ENCODE results near the gene CLDN14.

Gene CLDN14

DNA sequence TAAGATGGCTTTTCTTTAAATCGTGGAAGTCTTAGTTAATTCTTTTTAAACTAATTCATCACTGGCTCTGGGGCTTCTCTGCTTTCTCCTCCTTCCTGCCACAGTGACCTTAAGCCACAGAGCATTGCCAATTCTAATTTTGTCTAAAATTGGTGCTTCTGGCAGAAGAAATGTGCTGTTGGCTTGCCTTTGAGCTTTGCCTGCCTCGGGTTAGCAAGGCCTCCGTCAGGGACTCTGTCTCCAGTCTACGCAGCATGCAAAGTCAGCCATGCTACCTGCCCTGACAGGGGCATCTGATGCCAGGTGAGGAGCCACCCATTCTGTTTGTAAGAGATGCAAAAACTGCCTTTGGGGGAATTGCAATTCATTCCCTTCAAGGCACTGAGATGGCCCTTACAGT lies 25.2 kb downstream of the CLDN14 start:
- Histone ChIP-seq H3K9me3 (no peaks in the 10 kb centered on the region), H3K27me3 (no peaks in the 10 kb centered on the region), H3K4me3 (ENCODE audit: low read depth in 1 of 2, low read length in 1 of 2) (no peak overlapping the region), H3K27ac (no peak overlapping the region), H3K36me3 (no peaks in the 10 kb centered on the region), H3K4me1 (ENCODE audit: control insufficient read depth in 1 of 2, insufficient read depth in 1 of 2, low read depth in 1 of 2, low read length in 1 of 2) (peaks cover 0 to 6% of the 10 kb centered on the region in 2 experiments)
- no peak for TF ChIP-seq CTCF (IDR thresholded peaks at IDR 0.05)

GRCh38 chr21:36454093-36454531 lies 25.8 kb downstream of the CLDN14 start:
- no peaks in the 10 kb centered on the region for H3K27me3 ChIP-seq
- H3K9me3 ChIP-seq, result no peaks in the 10 kb centered on the region
- TF ChIP-seq CTCF (IDR thresholded peaks at IDR 0.05), result no peak
- H3K36me3 ChIP-seq, result no peaks in the 10 kb centered on the region
- H3K27ac ChIP-seq, result no peak overlapping the region
- no peak overlapping the region for H3K4me3 ChIP-seq (ENCODE audit: low read depth in 1 of 2, low read length in 1 of 2)
- peaks cover 0 to 6% of the 10 kb centered on the region in 2 experiments for H3K4me1 ChIP-seq (ENCODE audit: control insufficient read depth in 1 of 2, insufficient read depth in 1 of 2, low read depth in 1 of 2, low read length in 1 of 2)

DNA sequence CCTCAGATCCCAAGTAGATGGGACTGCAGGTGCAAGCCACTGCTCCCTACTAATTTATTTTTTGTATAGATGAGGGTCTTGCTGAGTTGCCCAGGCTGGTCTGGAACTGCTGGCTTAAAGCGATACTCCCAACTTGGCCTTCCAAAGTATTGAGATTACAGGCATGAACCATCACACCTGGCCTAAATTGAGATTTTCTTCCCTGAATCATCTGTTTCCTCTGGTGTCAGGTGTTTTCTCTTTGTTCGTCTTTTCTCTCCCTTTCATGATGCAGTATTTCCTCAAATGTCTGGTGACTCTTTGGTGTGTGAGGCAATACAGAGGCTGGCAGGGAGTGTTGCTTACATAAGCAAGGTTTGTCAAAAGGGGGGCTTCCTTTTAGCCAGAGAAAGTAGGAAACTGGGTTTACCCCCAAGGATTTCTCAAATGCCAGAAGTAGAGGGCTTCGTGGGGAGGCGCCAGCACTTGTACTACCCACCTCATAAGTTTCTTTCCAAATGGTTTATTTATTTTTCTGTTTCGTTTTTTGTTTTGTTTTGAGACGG lies 27.6 kb downstream of the CLDN14 start:
- Histone ChIP-seq H3K4me3 (ENCODE audit: low read depth in 1 of 2, low read length in 1 of 2) (no peak overlapping the region), H3K36me3 (no peaks in the 10 kb centered on the region), H3K27ac (no peak overlapping the region), H3K4me1 (ENCODE audit: control insufficient read depth in 1 of 2, insufficient read depth in 1 of 2, low read depth in 1 of 2, low read length in 1 of 2) (peaks cover 0 to 6% of the 10 kb centered on the region in 2 experiments), H3K27me3 (no peaks in the 10 kb centered on the region), H3K9me3 (no peaks in the 10 kb centered on the region)
- no peak for TF ChIP-seq CTCF (IDR thresholded peaks at IDR 0.05)

DNA sequence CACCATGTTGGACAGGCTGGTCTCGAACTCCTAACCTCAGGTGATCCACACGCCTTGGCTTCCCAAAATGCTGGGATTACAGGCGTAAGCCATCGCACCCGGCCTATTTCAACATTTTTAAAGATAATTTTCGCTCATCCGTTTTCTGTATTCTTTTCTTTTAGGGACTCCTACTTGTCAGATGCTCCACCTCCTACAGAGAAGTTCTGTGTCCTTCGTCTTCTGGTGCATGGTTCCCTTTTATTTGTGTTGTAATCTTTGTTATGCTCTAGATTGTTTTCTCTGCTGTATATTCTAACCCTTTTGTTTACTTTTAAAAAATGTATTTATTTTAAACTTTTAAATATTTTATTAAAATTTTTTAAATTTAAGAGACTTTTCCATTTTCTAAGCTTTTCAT lies 28.4 kb downstream of the CLDN14 start:
- H3K9me3 ChIP-seq, result no peaks in the 10 kb centered on the region
- H3K27ac ChIP-seq, result no peak overlapping the region
- no peak for TF ChIP-seq CTCF (IDR thresholded peaks at IDR 0.05)
- no peak overlapping the region for H3K4me3 ChIP-seq (ENCODE audit: low read depth in 1 of 2, low read length in 1 of 2)
- no peaks in the 10 kb centered on the region for H3K27me3 ChIP-seq
- H3K36me3 ChIP-seq, result no peaks in the 10 kb centered on the region
- peaks cover 0 to 6% of the 10 kb centered on the region in 2 experiments for H3K4me1 ChIP-seq (ENCODE audit: control insufficient read depth in 1 of 2, insufficient read depth in 1 of 2, low read depth in 1 of 2, low read length in 1 of 2)

DNA sequence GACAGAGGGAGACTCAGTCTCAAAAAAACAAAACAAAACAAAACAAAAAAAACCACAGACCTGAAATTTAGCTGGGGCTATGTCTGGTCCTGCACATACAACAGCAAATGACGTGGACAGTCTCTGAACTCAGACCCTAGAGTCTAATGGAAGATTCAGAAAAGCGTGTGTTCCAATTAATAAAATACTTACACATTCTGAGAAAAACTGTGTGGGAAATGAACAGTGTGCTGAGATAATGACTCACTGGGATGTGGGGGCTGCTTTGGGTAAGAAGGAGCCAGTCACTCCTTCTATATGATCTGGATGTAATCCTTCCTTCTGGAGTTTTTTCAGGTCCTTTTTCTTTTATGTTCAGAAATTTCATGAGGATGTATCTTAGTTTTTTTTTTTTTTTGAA lies 29.4 kb downstream of the CLDN14 start:
- no peak overlapping the region for H3K4me3 ChIP-seq (ENCODE audit: low read depth in 1 of 2, low read length in 1 of 2)
- H3K36me3 ChIP-seq, result no peaks in the 10 kb centered on the region
- no peak for TF ChIP-seq CTCF (IDR thresholded peaks at IDR 0.05)
- H3K9me3 ChIP-seq, result no peaks in the 10 kb centered on the region
- H3K27ac ChIP-seq, result no peak overlapping the region
- no peaks in the 10 kb centered on the region for H3K27me3 ChIP-seq
- peaks cover 0 to 6% of the 10 kb centered on the region in 2 experiments for H3K4me1 ChIP-seq (ENCODE audit: control insufficient read depth in 1 of 2, insufficient read depth in 1 of 2, low read depth in 1 of 2, low read length in 1 of 2)

- TF ChIP-seq CTCF (IDR thresholded peaks at IDR 0.05), result no peak
- H3K9me3 ChIP-seq, result no peaks in the 10 kb centered on the region
- no peak overlapping the region for H3K4me3 ChIP-seq (ENCODE audit: low read depth in 1 of 2, low read length in 1 of 2)
- H3K4me1 ChIP-seq (ENCODE audit: control insufficient read depth in 1 of 2, insufficient read depth in 1 of 2, low read depth in 1 of 2, low read length in 1 of 2), result no peaks in the 10 kb centered on the region
- H3K27ac ChIP-seq, result no peak overlapping the region
- H3K27me3 ChIP-seq, result no peaks in the 10 kb centered on the region
- no peaks in the 10 kb centered on the region for H3K36me3 ChIP-seq
Measured at GRCh38 chr21:36446301-36446700, 33.6 kb downstream of the CLDN14 start.
